IMR-90 (cell line): ENCODE data around the gene PRR33. TPM values are rescaled to one million over a fixed set of nuclear protein-coding genes. Genes with fewer than 3 reads are reported as not detected.

Experiments
- ATAC-seq: fragments of 200-7000 bp; cut with Tn5 transposase; 2 replicates; pipeline ENCODE4 v1.9.1; 2020; ENCODE audit warnings: low read depth, mild to moderate bottlenecking, moderate library complexity
- BruUV-seq: library from RNA; stranded (reverse); fragments of 400-500 nt; replicated peaks from 2 replicates; lab custom pipeline; 2021; lab: Mats Ljungman, UMichigan
- CTCF ChIA-PET: fragments of 300-600 bp; formaldehyde crosslinking; extraction: SDS; loops from one replicate; lab custom pipeline; 2021; ENCODE audit warnings: antibody characterized with exemption; lab: Yijun Ruan, JAX
- POLR2A ChIA-PET: fragments of 300-600 bp; sonication (Branson Sonifier 250); formaldehyde crosslinking; loops from one replicate; lab custom pipeline; 2022; ENCODE audit warnings: antibody characterized with exemption; ENCODE audit not compliant: unreplicated experiment; lab: Charles Lee
- DNase-seq: peaks from one replicate; pipeline ENCODE4 v3.0.0; 2013
- H2AFZ ChIP-seq: replicated peaks from 2 replicates; pipeline ENCODE3; 2013; ENCODE audit warnings: low read length, mild to moderate bottlenecking; ENCODE audit not compliant: poor library complexity
- H2AK5ac ChIP-seq: 2 replicates; pipeline ENCODE4 v1.6.1; 2013; ENCODE audit warnings: low read depth, low read length, inconsistent platforms
- H2AK9ac ChIP-seq: replicated peaks from 2 replicates; pipeline ENCODE3; 2013; ENCODE audit warnings: mild to moderate bottlenecking, low read depth, low read length, moderate library complexity; ENCODE audit not compliant: poor library complexity
- H2BK120ac ChIP-seq: 2 replicates; pipeline ENCODE4 v1.6.1; 2013; ENCODE audit warnings: low read depth, low read length, inconsistent platforms
- H2BK15ac ChIP-seq: 3 replicates; pipeline ENCODE4 v1.6.1; 2013; ENCODE audit warnings: low read depth, low read length, inconsistent platforms
- H2BK20ac ChIP-seq: 2 replicates; pipeline ENCODE4 v1.6.1; 2013; ENCODE audit warnings: low read depth, mild to moderate bottlenecking, inconsistent platforms, low read length, moderate library complexity
- H2BK5ac ChIP-seq: 2 replicates; pipeline ENCODE4 v1.6.1; 2013; ENCODE audit warnings: mild to moderate bottlenecking, low read depth, low read length, inconsistent platforms; ENCODE audit not compliant: poor library complexity, severe bottlenecking
- H3K14ac ChIP-seq: replicated peaks from 2 replicates; pipeline ENCODE4 v1.6.1; 2013; ENCODE audit warnings: low read depth, low read length, inconsistent platforms
- H3K18ac ChIP-seq: 2 replicates; pipeline ENCODE4 v1.6.1; 2013; ENCODE audit warnings: low read depth, low read length, control low read depth
- H3K23ac ChIP-seq: 2 replicates; pipeline ENCODE4 v1.6.1; 2013; ENCODE audit warnings: low read depth, low read length, inconsistent platforms
- H3K27ac ChIP-seq: 2 replicates; pipeline ENCODE4 v1.5.1; 2013; ENCODE audit warnings: mild to moderate bottlenecking, control low read depth, low read length; ENCODE audit not compliant: insufficient read depth
- H3K27me3 ChIP-seq: 2 replicates; pipeline ENCODE4 v1.6.1; 2013; ENCODE audit warnings: low read length; ENCODE audit not compliant: control insufficient read depth, insufficient read depth
- H3K36me3 ChIP-seq: 2 replicates; pipeline ENCODE4 v1.6.1; 2013; ENCODE audit warnings: low read length, mixed read lengths; ENCODE audit not compliant: control insufficient read depth, insufficient read depth
- H3K4ac ChIP-seq: 2 replicates; pipeline ENCODE4 v1.6.1; 2013; ENCODE audit warnings: low read depth, low read length, inconsistent platforms
- H3K4me1 ChIP-seq: 2 replicates; pipeline ENCODE4 v1.6.1; 2013; ENCODE audit warnings: low read length, mixed read lengths; ENCODE audit not compliant: control insufficient read depth, insufficient read depth
- H3K4me2 ChIP-seq: 2 replicates; pipeline ENCODE4 v1.6.1; 2013; ENCODE audit warnings: low read depth, mild to moderate bottlenecking, control low read depth, low read length, moderate library complexity
- H3K4me3 ChIP-seq: 2 replicates; pipeline ENCODE4 v1.5.1; 2013; ENCODE audit warnings: low read depth, mild to moderate bottlenecking, control low read depth, low read length, moderate library complexity; ENCODE audit not compliant: insufficient read depth
- H3K56ac ChIP-seq: 2 replicates; pipeline ENCODE4 v1.6.1; 2013; ENCODE audit warnings: low read length, inconsistent platforms; ENCODE audit not compliant: insufficient read depth; ENCODE audit errors: extremely low read depth
- H3K79me1 ChIP-seq, 2 experiments: 2 replicates each; pipeline ENCODE4 v1.6.1; 2013; ENCODE audit warnings: low read length in 2 of 2, inconsistent platforms in 1 of 2, low read depth in 1 of 2
- H3K9ac ChIP-seq: 2 replicates; pipeline ENCODE4 v1.6.1; 2013; ENCODE audit warnings: low read depth, low read length, control low read depth
- H3K9me1 ChIP-seq: 2 replicates; pipeline ENCODE4 v1.6.1; 2013; ENCODE audit warnings: low read length, inconsistent platforms; ENCODE audit not compliant: insufficient read depth
- H3K9me3 ChIP-seq: 2 replicates; pipeline ENCODE4 v1.6.1; 2013; ENCODE audit warnings: low read length; ENCODE audit not compliant: control insufficient read depth, insufficient read depth
- H4K20me1 ChIP-seq: 2 replicates; pipeline ENCODE4 v1.6.1; 2013; ENCODE audit warnings: low read length, inconsistent platforms; ENCODE audit not compliant: insufficient read depth
- H4K5ac ChIP-seq: 2 replicates; pipeline ENCODE4 v1.6.1; 2013; ENCODE audit warnings: mild to moderate bottlenecking, low read depth, low read length, control low read depth
- H4K8ac ChIP-seq, 2 experiments: 2 replicates each; pipeline ENCODE4 v1.6.1; 2013; ENCODE audit warnings: low read depth in 2 of 2, low read length in 2 of 2, control low read depth in 1 of 2, inconsistent platforms in 1 of 2
- H4K91ac ChIP-seq: 2 replicates; pipeline ENCODE4 v1.6.1; 2013; ENCODE audit warnings: low read depth, low read length, inconsistent platforms; ENCODE audit not compliant: insufficient read depth
- CHD1 ChIP-seq: IDR thresholded peaks from 2 replicates; pipeline ENCODE4 v1.6.1; 2012; ENCODE audit warnings: low read depth, low read length, improper control_type of control experiment
- ELK1 ChIP-seq: fragments of 150-350 bp; IDR thresholded peaks from 2 replicates; pipeline ENCODE4 v1.6.1; 2016; ENCODE audit warnings: low read depth, mild to moderate bottlenecking, low read length, moderate library complexity, borderline replicate concordance
- FOS ChIP-seq: fragments of 150-350 bp; IDR thresholded peaks from 2 replicates; pipeline ENCODE4 v1.6.1; 2016; ENCODE audit warnings: low read depth, low read length
- MAFK ChIP-seq: IDR thresholded peaks from 2 replicates; pipeline ENCODE4 v1.6.1; 2012; ENCODE audit warnings: low read depth, low read length, improper control_type of control experiment
- MAZ ChIP-seq: IDR thresholded peaks from 2 replicates; pipeline ENCODE4 v1.6.1; 2012; ENCODE audit warnings: low read depth, mild to moderate bottlenecking, low read length, improper control_type of control experiment, moderate library complexity, borderline replicate concordance
- POLR2A ChIP-seq: IDR thresholded peaks from 2 replicates; pipeline ENCODE4 v1.6.1; 2012; ENCODE audit warnings: mild to moderate bottlenecking, low read depth, low read length
- RAD21 ChIP-seq: IDR thresholded peaks from 2 replicates; pipeline ENCODE4 v1.6.1; 2012; ENCODE audit warnings: low read length, improper control_type of control experiment
- RCOR1 ChIP-seq: IDR thresholded peaks from 2 replicates; pipeline ENCODE4 v1.6.1; 2012; ENCODE audit warnings: mild to moderate bottlenecking, low read length, improper control_type of control experiment; ENCODE audit not compliant: insufficient replicate concordance
- RFX5 ChIP-seq: IDR thresholded peaks from 2 replicates; pipeline ENCODE4 v1.8.0; 2012; ENCODE audit warnings: low read depth, mild to moderate bottlenecking, low read length, moderate library complexity
- WGBS, 2 experiments: methylation state at CpG; one replicate each; pipeline versions ENCODE4 v1.1.5 to v1.1.7; 2013; ENCODE audit warnings: missing lambda C conversion rate in 2 of 2; ENCODE audit not compliant: insufficient read length in 1 of 2; ENCODE audit errors: extremely low coverage in 2 of 2; 5-methylcytosine and 5-hydroxymethylcytosine counted together
- dilution Hi-C: fragments of 300-500 bp; cut with HindIII; formaldehyde crosslinking; loops from one replicate; pipeline ENCODE4 v1.14.3; 2018; ENCODE audit warnings: low sequenced_read_pairs; ENCODE audit not compliant: unreplicated experiment
- in situ Hi-C: fragments of 300-500 bp; cut with MboI; formaldehyde crosslinking; loops from 3 replicates; pipeline ENCODE4 v1.14.3; 2019; ENCODE audit warnings: low sequenced_read_pairs, inconsistent platforms, mixed read lengths
- intact Hi-C: fragments of 100-400 bp; cut with micrococcal nuclease; formaldehyde crosslinking; loops from 2 replicates; pipeline ENCODE4 v1.10.0; 2022
- polyA plus RNA-seq, 3 experiments: library from polyadenylated mRNA; depleted of rRNA; stranded (reverse); fragments of >200 nt; gene quantifications; 2 replicates each; pipeline ENCODE4 v1.2.3, GENCODE V29; 2012; ENCODE audit warnings: low replicate concordance in 1 of 3
- total RNA-seq: library from RNA; depleted of rRNA; stranded (reverse); fragments of >200 nt; gene quantifications from 2 replicates; pipeline ENCODE4 v1.2.3, GENCODE V29; 2012
- TF ChIP-seq, protein P1 (sequence below): conservative IDR thresholded peaks from 2 replicates; pipeline ENCODE4 v1.5.1; 2012; ENCODE audit warnings: mild to moderate bottlenecking, low read depth, low read length, improper control_type of control experiment

The PRR33 gene
- total and polyA plus RNA-seq, 2 of the 4 experiments (the other 2 are of a cell fraction), result not detected

- no peak for ATAC-seq
- Histone ChIP-seq H3K14ac (no peak overlapping the region), H3K27ac (no peak overlapping the region), H3K4me3 (no peak overlapping the region), H3K4me2 (no peak overlapping the region), H4K8ac (no peak overlapping the region), H4K91ac (no peak overlapping the region), H2BK15ac (no peak overlapping the region), H3K79me1 (no peaks in the 10 kb centered on the region), H2BK120ac (no peak overlapping the region), H2AK5ac (no peak overlapping the region), H2AK9ac (no peak overlapping the region), H4K5ac (no peak overlapping the region), H3K23ac (no peak overlapping the region), H2BK5ac (no peak overlapping the region), H3K9ac (no peak overlapping the region), H4K20me1 (no peaks in the 10 kb centered on the region), H2BK20ac (no peak overlapping the region), H2AFZ (no peak overlapping the region), H3K18ac (no peak overlapping the region), H3K36me3 (no peaks in the 10 kb centered on the region), H3K4ac (no peak overlapping the region), H3K9me3 (no peaks in the 10 kb centered on the region), H3K56ac (no peak overlapping the region), H3K9me1 (no peaks in the 10 kb centered on the region), H3K4me1 (no peaks in the 10 kb centered on the region), H3K27me3 (peaks cover 39% of the 10 kb centered on the region)
- no TSS peak for BruUV-seq
- CTCF ChIA-PET, result no interaction called here
- intact Hi-C loops (no loop called here), dilution Hi-C loops (no loop called here), in situ Hi-C loops (no loop called here)
- TF ChIP-seq FOS, result no peak
- no peak for TF ChIP-seq MAFK
- no peak for TF ChIP-seq RFX5
- TF ChIP-seq CHD1, result no peak
- TF ChIP-seq ELK1, result no peak
- no peak for TF ChIP-seq MAZ
- TF ChIP-seq, protein P1, sequence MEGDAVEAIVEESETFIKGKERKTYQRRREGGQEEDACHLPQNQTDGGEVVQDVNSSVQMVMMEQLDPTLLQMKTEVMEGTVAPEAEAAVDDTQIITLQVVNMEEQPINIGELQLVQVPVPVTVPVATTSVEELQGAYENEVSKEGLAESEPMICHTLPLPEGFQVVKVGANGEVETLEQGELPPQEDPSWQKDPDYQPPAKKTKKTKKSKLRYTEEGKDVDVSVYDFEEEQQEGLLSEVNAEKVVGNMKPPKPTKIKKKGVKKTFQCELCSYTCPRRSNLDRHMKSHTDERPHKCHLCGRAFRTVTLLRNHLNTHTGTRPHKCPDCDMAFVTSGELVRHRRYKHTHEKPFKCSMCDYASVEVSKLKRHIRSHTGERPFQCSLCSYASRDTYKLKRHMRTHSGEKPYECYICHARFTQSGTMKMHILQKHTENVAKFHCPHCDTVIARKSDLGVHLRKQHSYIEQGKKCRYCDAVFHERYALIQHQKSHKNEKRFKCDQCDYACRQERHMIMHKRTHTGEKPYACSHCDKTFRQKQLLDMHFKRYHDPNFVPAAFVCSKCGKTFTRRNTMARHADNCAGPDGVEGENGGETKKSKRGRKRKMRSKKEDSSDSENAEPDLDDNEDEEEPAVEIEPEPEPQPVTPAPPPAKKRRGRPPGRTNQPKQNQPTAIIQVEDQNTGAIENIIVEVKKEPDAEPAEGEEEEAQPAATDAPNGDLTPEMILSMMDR, result no peak
- no peak for TF ChIP-seq RCOR1
- no peak for TF ChIP-seq POLR2A
- no peak for TF ChIP-seq RAD21
- DNase-seq, result no peak
- 70% methylated on average over 12 of the region's 27 CpGs; no CpG with 5 or more reads in 1 of the 2 experiments for WGBS, 2 experiments
- POLR2A ChIA-PET, result no interaction called here
Measured at GRCh38 chr11:1854132-1854948, 37.4 kb downstream of the PRR33 start.
